HepG2 (cell line): ENCODE measurements around the gene ELOVL7. TPM values are rescaled to one million over a fixed set of nuclear protein-coding genes. Genes with fewer than 3 reads are reported as not detected.

Source experiments
- ATAC-seq: fragments of 200-7000 bp; cut with Tn5 transposase; 3 replicates; pipeline ENCODE4 v1.9.1; 2020; ENCODE audit warnings: mild to moderate bottlenecking, moderate library complexity
- BruUV-seq: library from RNA; stranded (reverse); fragments of 400-500 nt; replicated peaks from 2 replicates; lab custom pipeline; 2021; lab: Mats Ljungman, UMichigan
- CTCF ChIA-PET: fragments of 300-600 bp; formaldehyde crosslinking; extraction: SDS; loops from one replicate; lab custom pipeline; 2021; ENCODE audit warnings: low total read pairs, inconsistent platforms, low intra/inter-chr PET ratio; lab: Yijun Ruan, JAX
- POLR2A ChIA-PET: fragments of 350-600 bp; sonication (Branson Sonifier 250); formaldehyde crosslinking; loops from one replicate; lab custom pipeline; 2020; ENCODE audit warnings: antibody characterized with exemption, inconsistent platforms; lab: Yijun Ruan, JAX
- DNase-seq: peaks from one replicate; pipeline ENCODE4 v3.0.0-alpha.2; 2015; ENCODE audit warnings: low spot score
- FAIRE-seq: peaks from 3 replicates; lab custom pipeline; 2011; peaks lifted over from hg19 to GRCh38; lab: Jason Lieb, UNC
- H2AFZ ChIP-seq: one replicate; pipeline ENCODE4 v1.6.1; 2011; ENCODE audit warnings: low read length, inconsistent platforms
- H3K27ac ChIP-seq: fragments of 300-600 bp; 3 replicates; pipeline ENCODE4 v1.8.0; 2011; ENCODE audit warnings: mixed run types, mild to moderate bottlenecking, mixed read lengths, low read length, inconsistent platforms; ENCODE audit not compliant: insufficient read depth; ENCODE audit errors: extremely low read length
- H3K27me3 ChIP-seq, 2 experiments: fragments of 200-600 bp in 1 of 2; 2 replicates in 1 of 2; 3 replicates in 1 of 2; pipeline versions ENCODE4 v1.6.0 to v1.8.0; 2011; ENCODE audit warnings: low read length in 2 of 2, mild to moderate bottlenecking in 2 of 2, moderate library complexity in 2 of 2, inconsistent platforms in 1 of 2; ENCODE audit not compliant: insufficient read depth in 2 of 2, control insufficient read depth in 1 of 2
- H3K36me3 ChIP-seq, 2 experiments: fragments of 200-600 bp in 1 of 2; replicated peaks in 1 of 2; 2 replicates in 1 of 2; 3 replicates in 1 of 2; pipeline versions ENCODE4 v1.5.1 to v1.8.0; 2011; ENCODE audit warnings: low read length in 2 of 2, inconsistent platforms in 1 of 2; ENCODE audit not compliant: insufficient read depth in 2 of 2, control insufficient read depth in 1 of 2
- H3K4me1 ChIP-seq: 2 replicates; pipeline ENCODE4 v1.5.1; 2012; ENCODE audit warnings: low read length, inconsistent platforms; ENCODE audit not compliant: insufficient read depth
- H3K4me2 ChIP-seq: 2 replicates; pipeline ENCODE4 v1.6.0; 2011; ENCODE audit warnings: low read depth, low read length, inconsistent platforms
- H3K4me3 ChIP-seq, 3 experiments: fragments of 200-600 bp in 1 of 3; sonication (generic), shearing (Covaris generic) in 1 of 3; replicated peaks in 1 of 3; 2 replicates each; pipeline ENCODE4 v1.5.1; 2011 to 2016; ENCODE audit warnings: low read length in 3 of 3, inconsistent platforms in 2 of 3, low read depth in 2 of 3, mild to moderate bottlenecking in 2 of 3, control low read depth in 1 of 3, mixed read lengths in 1 of 3; ENCODE audit not compliant: insufficient read depth in 1 of 3
- H3K79me2 ChIP-seq: one replicate; pipeline ENCODE4 v1.6.1; 2011; ENCODE audit warnings: low read length, inconsistent platforms; ENCODE audit not compliant: insufficient read depth
- H3K9ac ChIP-seq: 2 replicates; pipeline ENCODE4 v1.6.0; 2011; ENCODE audit warnings: mild to moderate bottlenecking, low read depth, low read length, inconsistent platforms; ENCODE audit not compliant: insufficient read depth
- H3K9me3 ChIP-seq: 2 replicates; pipeline ENCODE4 v1.5.1; 2012; ENCODE audit warnings: mild to moderate bottlenecking, low read length
- H4K20me1 ChIP-seq: 2 replicates; pipeline ENCODE4 v1.6.0; 2011; ENCODE audit warnings: inconsistent platforms, mild to moderate bottlenecking, low read length, moderate library complexity; ENCODE audit not compliant: insufficient read depth
- ARNT ChIP-seq: fragments of 450-650 bp; IDR thresholded peaks from 2 replicates; pipeline ENCODE4 v1.6.1; 2017
- CREM ChIP-seq, 2 experiments: sonication (generic) in 1 of 2; formaldehyde crosslinking in 1 of 2; IDR thresholded peaks; 2 replicates each; pipeline versions ENCODE4 v1.4.0 to v1.6.1; 2016 to 2020; ENCODE audit warnings: antibody characterized with exemption in 1 of 2, mild to moderate bottlenecking in 1 of 2, missing genetic modification reagents in 1 of 2
- DRAP1 ChIP-seq: IDR thresholded peaks from 2 replicates; pipeline ENCODE4 v1.6.1; 2016; ENCODE audit warnings: missing genetic modification reagents, missing compliant biosample characterization
- KMT2A ChIP-seq: sonication (generic); formaldehyde crosslinking; IDR thresholded peaks from 2 replicates; pipeline ENCODE4 v1.4.0; 2020; ENCODE audit warnings: missing genetic modification reagents
- NBN ChIP-seq: fragments of 450-650 bp; conservative IDR thresholded peaks from 2 replicates; pipeline ENCODE4 v1.6.1; 2017
- SALL2 ChIP-seq: sonication (generic); formaldehyde crosslinking; IDR thresholded peaks from 2 replicates; pipeline ENCODE4 v1.8.1; 2023; ENCODE audit warnings: mild to moderate bottlenecking, missing genetic modification reagents, inconsistent platforms
- TBL1XR1 ChIP-seq: fragments of 150-350 bp; IDR thresholded peaks from 2 replicates; pipeline ENCODE4 v1.6.1; 2014; ENCODE audit warnings: borderline replicate concordance, low read length; ENCODE audit not compliant: partially characterized antibody
- THAP11 ChIP-seq: IDR thresholded peaks from 2 replicates; pipeline ENCODE4 v1.6.1; 2016; ENCODE audit warnings: missing biosample characterization, missing genetic modification reagents
- TOE1 ChIP-seq: sonication (generic); formaldehyde crosslinking; IDR thresholded peaks from 2 replicates; pipeline ENCODE4 v1.4.0; 2020; ENCODE audit warnings: mild to moderate bottlenecking, missing genetic modification reagents
- ZGPAT ChIP-seq: IDR thresholded peaks from 2 replicates; pipeline ENCODE4 v1.6.1; 2016; ENCODE audit warnings: mild to moderate bottlenecking
- ZNF512B ChIP-seq: sonication (generic); formaldehyde crosslinking; IDR thresholded peaks from 2 replicates; pipeline ENCODE4 v1.5.1; 2020; ENCODE audit warnings: missing genetic modification reagents, mild to moderate bottlenecking, borderline replicate concordance
- ZNF609 ChIP-seq: sonication (generic); formaldehyde crosslinking; IDR thresholded peaks from 2 replicates; pipeline ENCODE4 v1.4.0; 2020; ENCODE audit warnings: mild to moderate bottlenecking, missing genetic modification reagents, borderline replicate concordance
- ZNF710 ChIP-seq: sonication (generic); formaldehyde crosslinking; IDR thresholded peaks from 2 replicates; pipeline ENCODE4 v1.5.0; 2020; ENCODE audit warnings: mild to moderate bottlenecking, missing genetic modification reagents, borderline replicate concordance
- ZNF841 ChIP-seq: sonication (generic); formaldehyde crosslinking; IDR thresholded peaks from 2 replicates; pipeline ENCODE4 v1.8.1; 2023; ENCODE audit warnings: missing genetic modification reagents, borderline replicate concordance
- in situ Hi-C: cut with HindIII; loops from 2 replicates; pipeline ENCODE4 v1.10.0; 2017; ENCODE audit warnings: low pct_unique_long_range_greater_than_20kb; ENCODE audit not compliant: extremely low pct_ligation_motif_present
- intact Hi-C: fragments of 100-400 bp; cut with micrococcal nuclease; formaldehyde crosslinking; loops from one replicate; pipeline ENCODE4 v1.10.0; 2022; ENCODE audit not compliant: unreplicated experiment
- polyA plus RNA-seq, 8 experiments: library from polyadenylated mRNA; depleted of rRNA in 3 of 8; stranded (reverse) in 7 of 8; unstranded in 1 of 8; fragments of >200 nt; fragmentation: Illumina TruSeq in 4 of 8; extraction: Trizol in 4 of 8; gene quantifications; 2 replicates each; pipeline versions ENCODE4 v1.2.1 to v1.2.3, GENCODE V29; 2011 to 2016; ENCODE audit warnings: low read depth in 4 of 8, missing spikeins in 1 of 8, mixed read lengths in 1 of 8; ENCODE audit not compliant: insufficient read depth in 1 of 8
- total RNA-seq, 5 experiments: library from RNA; depleted of rRNA; stranded (reverse); fragments of >200 nt; fragmentation: Illumina TruSeq; extraction: Trizol; gene quantifications; 2 replicates each; pipeline ENCODE4 v1.2.3, GENCODE V29; 2016; ENCODE audit warnings: low read depth in 1 of 5

The ELOVL7 gene
- total and polyA plus RNA-seq, 2 of the 13 experiments (the other 11 are each of a cell fraction or from before 2014, with no cell fraction given): 4.5 to 7.3 TPM

GRCh38 chr5:60705144-60705543 is 138.9 kb downstream of the ELOVL7 start:
- Histone ChIP-seq H3K79me2 (no peaks in the 10 kb centered on the region), H3K4me2 (no peak overlapping the region), H2AFZ (no peak overlapping the region), H3K36me3 (no peaks in the 10 kb centered on the region), H3K9me3 (no peaks in the 10 kb centered on the region), H4K20me1 (no peaks in the 10 kb centered on the region), H3K27me3 (peaks cover 0 to 1% of the 10 kb centered on the region in 2 experiments; a peak in 1 of 5 replicates), H3K4me3 (no peak overlapping the region), H3K9ac (no peak overlapping the region), H3K4me1 (peaks cover 17% of the 10 kb centered on the region), H3K27ac (no peak overlapping the region)
- FAIRE-seq (no peak), DNase-seq (no peak), ATAC-seq (no peak)
- intact Hi-C loops (no loop called here), in situ Hi-C loops (no loop called here)
- ChIA-PET CTCF (no interaction called here), POLR2A (interaction anchor here (1.3 kb wide), 1 partner anchor 17 kb away, joined by 3 read pairs; no protein-coding TSS in a partner anchor)
- BruUV-seq: no TSS peak
- TF ChIP-seq TBL1XR1: no peak
- TF ChIP-seq TOE1: no peak
- no peak for TF ChIP-seq NBN
- no peak for TF ChIP-seq ZNF710 (CRISPR knock-in tag)
- no peak for TF ChIP-seq ZGPAT (CRISPR knock-in tag)
- no peak for TF ChIP-seq DRAP1 (CRISPR knock-in tag)
- no peak for TF ChIP-seq ZNF512B (CRISPR knock-in tag)
- no peak for TF ChIP-seq KMT2A (CRISPR knock-in tag)
- TF ChIP-seq ARNT: no peak
- no peak for TF ChIP-seq CREM (IDR thresholded peaks at IDR 0.05)
- TF ChIP-seq CREM (CRISPR knock-in tag; IDR thresholded peaks at IDR 0.05): no peak
- no peak for TF ChIP-seq THAP11
- TF ChIP-seq ZNF841 (CRISPR knock-in tag): no peak
- TF ChIP-seq ZNF609 (CRISPR knock-in tag): no peak
- TF ChIP-seq SALL2 (CRISPR knock-in tag): no peak
